ENCODE measurements around the gene OLFML2A.

The OLFML2A gene

DNA sequence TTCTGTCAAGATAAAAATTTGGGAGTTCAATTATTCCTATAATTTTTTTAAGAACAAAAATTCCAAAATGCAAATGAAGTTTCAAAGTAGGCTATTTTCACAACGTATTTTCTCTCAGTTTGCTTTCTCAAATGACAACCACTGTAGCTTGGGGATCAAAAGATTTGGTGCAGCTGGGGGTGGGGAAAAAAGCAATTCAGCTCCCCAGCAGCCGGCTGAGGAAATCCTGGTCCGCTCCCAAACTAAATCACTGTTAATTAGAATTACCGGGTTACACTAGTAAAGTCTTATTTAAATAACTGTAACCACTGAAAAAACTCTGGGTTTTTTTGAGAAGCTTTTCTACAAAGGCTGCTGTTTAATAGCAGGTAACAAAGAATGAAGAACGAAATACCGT lies 11.5 kb upstream of the OLFML2A start:
- no peak for TF ChIP-seq EZH2phosphoT487 (IDR thresholded peaks at IDR 0.05; ENCODE audit: borderline replicate concordance)
- TF ChIP-seq, protein P1, sequence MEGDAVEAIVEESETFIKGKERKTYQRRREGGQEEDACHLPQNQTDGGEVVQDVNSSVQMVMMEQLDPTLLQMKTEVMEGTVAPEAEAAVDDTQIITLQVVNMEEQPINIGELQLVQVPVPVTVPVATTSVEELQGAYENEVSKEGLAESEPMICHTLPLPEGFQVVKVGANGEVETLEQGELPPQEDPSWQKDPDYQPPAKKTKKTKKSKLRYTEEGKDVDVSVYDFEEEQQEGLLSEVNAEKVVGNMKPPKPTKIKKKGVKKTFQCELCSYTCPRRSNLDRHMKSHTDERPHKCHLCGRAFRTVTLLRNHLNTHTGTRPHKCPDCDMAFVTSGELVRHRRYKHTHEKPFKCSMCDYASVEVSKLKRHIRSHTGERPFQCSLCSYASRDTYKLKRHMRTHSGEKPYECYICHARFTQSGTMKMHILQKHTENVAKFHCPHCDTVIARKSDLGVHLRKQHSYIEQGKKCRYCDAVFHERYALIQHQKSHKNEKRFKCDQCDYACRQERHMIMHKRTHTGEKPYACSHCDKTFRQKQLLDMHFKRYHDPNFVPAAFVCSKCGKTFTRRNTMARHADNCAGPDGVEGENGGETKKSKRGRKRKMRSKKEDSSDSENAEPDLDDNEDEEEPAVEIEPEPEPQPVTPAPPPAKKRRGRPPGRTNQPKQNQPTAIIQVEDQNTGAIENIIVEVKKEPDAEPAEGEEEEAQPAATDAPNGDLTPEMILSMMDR (conservative IDR thresholded peaks at IDR 0.05; ENCODE audit: low read length), result no peak
- Histone ChIP-seq H3F3A (ENCODE audit: low read depth) (no peaks in the 10 kb centered on the region), H3K9me3 (ENCODE audit: insufficient read depth, low read depth, low read length) (no peaks in the 10 kb centered on the region), H3K9ac (ENCODE audit: low read depth, low read length, poor library complexity, severe bottlenecking) (no peak overlapping the region), H3K9me2 (replicated peaks; ENCODE audit: low read depth, low read length) (no peaks in the 10 kb centered on the region), H3K4me1 (ENCODE audit: insufficient read depth, low read length, poor library complexity, severe bottlenecking) (peaks cover 28% of the 10 kb centered on the region), H3K4me3 (ENCODE audit: low read length, poor library complexity, severe bottlenecking) (no peak overlapping the region), H4K20me1 (ENCODE audit: insufficient read depth, low read length, poor library complexity, severe bottlenecking) (peaks cover 9% of the 10 kb centered on the region), H3K36me3 (ENCODE audit: insufficient read depth, low read length) (no peaks in the 10 kb centered on the region), H2AFZ (ENCODE audit: low read length) (no peak overlapping the region), H3K79me2 (ENCODE audit: insufficient read depth, low read length) (peaks cover 28% of the 10 kb centered on the region), H3K4me2 (ENCODE audit: low read depth, low read length, poor library complexity, severe bottlenecking) (no peak overlapping the region), H3K27me3 (ENCODE audit: insufficient read depth, low read length, poor library complexity, severe bottlenecking) (no peaks in the 10 kb centered on the region)

DNA sequence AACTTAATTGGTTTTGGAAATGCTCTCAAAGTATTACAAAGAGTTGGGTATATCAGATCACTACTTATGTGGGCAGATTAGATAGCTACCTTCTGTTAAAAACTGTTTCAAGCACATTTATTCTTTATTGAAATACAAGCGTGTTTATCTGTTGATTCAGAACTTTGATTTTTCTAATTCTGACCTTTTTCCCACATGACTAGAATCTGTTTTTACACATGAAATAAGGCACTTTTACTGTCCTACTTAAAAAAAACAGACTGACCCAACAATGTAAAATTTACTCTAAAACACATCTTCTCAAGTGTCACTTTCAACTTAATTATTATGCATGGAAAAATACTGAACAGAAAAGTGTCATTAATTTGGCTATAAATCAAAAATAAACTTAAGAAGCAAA lies 10.6 kb upstream of the OLFML2A start:
- peaks cover 28% of the 10 kb centered on the region for H3K79me2 ChIP-seq (ENCODE audit: insufficient read depth, low read length)
- peaks cover 28% of the 10 kb centered on the region for H3K4me1 ChIP-seq (ENCODE audit: insufficient read depth, low read length, poor library complexity, severe bottlenecking)
- peak overlapping the region; percentile 16 for H3K4me3 ChIP-seq (ENCODE audit: low read length, poor library complexity, severe bottlenecking)
- no peaks in the 10 kb centered on the region for H3F3A ChIP-seq (ENCODE audit: low read depth)
- no peaks in the 10 kb centered on the region for H3K9me2 ChIP-seq (replicated peaks; ENCODE audit: low read depth, low read length)
- no peaks in the 10 kb centered on the region for H3K9me3 ChIP-seq (ENCODE audit: insufficient read depth, low read depth, low read length)
- H3K4me2 ChIP-seq (ENCODE audit: low read depth, low read length, poor library complexity, severe bottlenecking), result peak overlapping the region; percentile 95
- H3K27me3 ChIP-seq (ENCODE audit: insufficient read depth, low read length, poor library complexity, severe bottlenecking), result no peaks in the 10 kb centered on the region
- H2AFZ ChIP-seq (ENCODE audit: low read length), result no peak overlapping the region
- peaks cover 9% of the 10 kb centered on the region for H4K20me1 ChIP-seq (ENCODE audit: insufficient read depth, low read length, poor library complexity, severe bottlenecking)
- no peak for TF ChIP-seq EZH2phosphoT487 (IDR thresholded peaks at IDR 0.05; ENCODE audit: borderline replicate concordance)
- TF ChIP-seq, protein P1 (conservative IDR thresholded peaks at IDR 0.05; ENCODE audit: low read length), result no peak
- H3K36me3 ChIP-seq (ENCODE audit: insufficient read depth, low read length), result no peaks in the 10 kb centered on the region
- H3K9ac ChIP-seq (ENCODE audit: low read depth, low read length, poor library complexity, severe bottlenecking), result peak overlapping the region; percentile 3

DNA sequence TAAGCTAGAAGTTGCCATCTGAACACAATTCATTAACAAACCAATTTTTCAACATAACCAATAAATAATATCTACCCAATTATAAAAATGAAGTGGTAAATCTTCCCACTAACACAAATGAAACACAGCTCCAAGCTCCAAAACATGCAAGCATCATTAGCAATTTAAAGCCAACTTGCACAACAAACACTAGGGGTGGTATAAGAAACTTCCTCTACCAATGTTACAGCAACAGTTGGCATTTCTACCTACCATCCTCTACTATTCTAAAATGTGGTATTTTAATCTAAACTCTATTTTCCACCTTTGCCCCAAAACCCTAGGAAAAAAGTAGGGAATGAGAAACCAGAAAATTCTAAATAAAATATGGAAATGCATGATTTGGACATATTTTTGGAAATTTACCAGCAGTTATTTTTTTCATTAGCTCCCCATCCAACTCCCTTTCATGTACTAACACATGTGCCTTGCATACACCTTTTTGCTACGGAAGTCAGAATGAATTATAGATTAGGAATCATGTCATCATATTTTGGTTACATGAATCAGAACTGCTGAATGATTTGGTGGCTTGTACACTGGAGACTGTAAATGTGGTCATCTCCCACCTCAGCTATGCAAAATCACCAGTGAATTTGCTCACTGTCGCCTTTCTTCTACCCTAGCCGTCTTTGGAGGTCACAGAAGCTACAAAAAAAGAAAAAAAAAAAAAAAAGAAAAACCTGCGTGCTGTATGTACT lies 9.9 kb upstream of the OLFML2A start:
- Histone ChIP-seq H3K9me2 (replicated peaks; ENCODE audit: low read depth, low read length) (no peaks in the 10 kb centered on the region), H2AFZ (ENCODE audit: low read length) (no peak overlapping the region), H3K4me1 (ENCODE audit: insufficient read depth, low read length, poor library complexity, severe bottlenecking) (peaks cover 28% of the 10 kb centered on the region), H4K20me1 (ENCODE audit: insufficient read depth, low read length, poor library complexity, severe bottlenecking) (peaks cover 9% of the 10 kb centered on the region), H3K9ac (ENCODE audit: low read depth, low read length, poor library complexity, severe bottlenecking) (peak overlapping the region; percentile 3), H3K9me3 (ENCODE audit: insufficient read depth, low read depth, low read length) (no peaks in the 10 kb centered on the region), H3K4me3 (ENCODE audit: low read length, poor library complexity, severe bottlenecking) (peak overlapping the region; percentile 16), H3K4me2 (ENCODE audit: low read depth, low read length, poor library complexity, severe bottlenecking) (peak overlapping the region; percentile 95), H3F3A (ENCODE audit: low read depth) (no peaks in the 10 kb centered on the region), H3K36me3 (ENCODE audit: insufficient read depth, low read length) (no peaks in the 10 kb centered on the region), H3K79me2 (ENCODE audit: insufficient read depth, low read length) (peaks cover 28% of the 10 kb centered on the region), H3K27me3 (ENCODE audit: insufficient read depth, low read length, poor library complexity, severe bottlenecking) (no peaks in the 10 kb centered on the region)
- TF ChIP-seq, protein P1 (conservative IDR thresholded peaks at IDR 0.05; ENCODE audit: low read length), result peak; percentile 58
- TF ChIP-seq EZH2phosphoT487 (IDR thresholded peaks at IDR 0.05; ENCODE audit: borderline replicate concordance), result no peak
